ENCODE results near the gene ADAMTSL1.

DNA sequence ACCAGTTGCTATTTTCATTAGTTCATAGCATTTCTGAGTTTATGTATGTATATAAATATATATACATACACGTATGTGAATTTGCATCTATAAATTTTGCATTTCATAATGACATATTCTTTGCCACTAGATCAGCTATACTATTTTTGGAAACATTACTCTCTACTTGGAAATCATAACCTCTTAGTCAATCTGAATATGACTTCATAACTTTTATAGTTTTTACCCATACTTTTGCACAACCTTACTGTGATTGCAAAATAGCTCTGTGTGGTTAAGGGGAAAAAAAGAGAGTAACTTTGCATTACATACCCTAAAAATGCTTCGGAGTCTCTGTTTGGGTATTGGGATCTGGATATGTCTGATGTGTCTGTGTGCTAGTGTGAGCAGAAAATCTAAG is 44.9 kb upstream of the ADAMTSL1 start:
- no peak for TF ChIP-seq SPI1 (IDR thresholded peaks at IDR 0.05; ENCODE audit: borderline replicate concordance, low read depth)
- TF ChIP-seq, protein P1, sequence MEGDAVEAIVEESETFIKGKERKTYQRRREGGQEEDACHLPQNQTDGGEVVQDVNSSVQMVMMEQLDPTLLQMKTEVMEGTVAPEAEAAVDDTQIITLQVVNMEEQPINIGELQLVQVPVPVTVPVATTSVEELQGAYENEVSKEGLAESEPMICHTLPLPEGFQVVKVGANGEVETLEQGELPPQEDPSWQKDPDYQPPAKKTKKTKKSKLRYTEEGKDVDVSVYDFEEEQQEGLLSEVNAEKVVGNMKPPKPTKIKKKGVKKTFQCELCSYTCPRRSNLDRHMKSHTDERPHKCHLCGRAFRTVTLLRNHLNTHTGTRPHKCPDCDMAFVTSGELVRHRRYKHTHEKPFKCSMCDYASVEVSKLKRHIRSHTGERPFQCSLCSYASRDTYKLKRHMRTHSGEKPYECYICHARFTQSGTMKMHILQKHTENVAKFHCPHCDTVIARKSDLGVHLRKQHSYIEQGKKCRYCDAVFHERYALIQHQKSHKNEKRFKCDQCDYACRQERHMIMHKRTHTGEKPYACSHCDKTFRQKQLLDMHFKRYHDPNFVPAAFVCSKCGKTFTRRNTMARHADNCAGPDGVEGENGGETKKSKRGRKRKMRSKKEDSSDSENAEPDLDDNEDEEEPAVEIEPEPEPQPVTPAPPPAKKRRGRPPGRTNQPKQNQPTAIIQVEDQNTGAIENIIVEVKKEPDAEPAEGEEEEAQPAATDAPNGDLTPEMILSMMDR (IDR thresholded peaks at IDR 0.05; ENCODE audit: insufficient read depth, low read length), result no peak
- TF ChIP-seq GABPA (IDR thresholded peaks at IDR 0.05; ENCODE audit: low read depth), result no peak
- TF ChIP-seq POLR2AphosphoS5 (IDR thresholded peaks at IDR 0.05; ENCODE audit: low read depth), result no peak

Data from HL-60 (cell line).